ENCODE measurements around the gene TEX10. TPM values are rescaled to one million over a fixed set of nuclear protein-coding genes. Genes with fewer than 3 reads are reported as not detected.

The TEX10 gene
- total and polyA plus RNA-seq, 2 donors (not counting 1 experiment from before 2014, with no cell fraction given) = 23.6 to 24.9 TPM

DNA sequence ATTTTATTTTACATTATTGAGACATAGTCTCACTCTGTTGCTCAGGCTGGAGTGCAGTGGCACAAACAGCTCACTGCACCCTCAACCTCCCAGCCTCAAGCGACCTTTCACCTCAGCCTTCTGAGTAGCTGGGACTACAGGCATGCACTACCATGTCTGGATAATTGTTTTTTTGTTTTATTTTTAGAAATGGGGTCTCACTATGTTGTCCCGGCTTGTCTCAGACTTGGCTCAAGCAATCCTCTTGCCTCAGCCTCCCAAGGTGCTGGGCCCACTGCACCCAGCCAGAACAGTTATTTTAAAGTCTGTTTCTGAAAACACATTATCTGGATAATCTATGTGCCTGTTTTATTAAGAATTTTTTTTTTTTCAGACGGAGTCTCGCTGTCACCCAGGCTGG, 62.0 kb downstream of the TEX10 start:
- no peaks in the 10 kb centered on the region for H3K27me3 ChIP-seq (ENCODE audit: control insufficient read depth, insufficient read depth, low read length)
- H3K9ac ChIP-seq (ENCODE audit: insufficient read depth, low read length) = no peak overlapping the region
- no peak overlapping the region for H3K4me3 ChIP-seq (replicated peaks in 1 of 4; ENCODE audit: control extremely low read depth in 1 of 4, insufficient read depth in 1 of 4, low read depth in 3 of 4, low read length in 4 of 4)
- no peaks in the 10 kb centered on the region for H3K9me3 ChIP-seq (ENCODE audit: control insufficient read depth, insufficient read depth, low read depth, low read length)
- no peak overlapping the region for H3K27ac ChIP-seq (ENCODE audit: insufficient read depth, low read length)
- H2AFZ ChIP-seq (ENCODE audit: low read length) = no peak overlapping the region
- H4K20me1 ChIP-seq (ENCODE audit: control insufficient read depth, extremely low read depth, insufficient read depth, low read length) = no peaks in the 10 kb centered on the region
- DNase-seq (ENCODE audit: low read depth in 2 of 2) = no peak
- H3K36me3 ChIP-seq (ENCODE audit: control insufficient read depth, insufficient read depth, low read length) = peaks cover 4% of the 10 kb centered on the region
- no peak overlapping the region for H3K4me2 ChIP-seq (ENCODE audit: extremely low read depth, insufficient read depth, low read length)
- H3K4me1 ChIP-seq (ENCODE audit: control insufficient read depth, extremely low read depth, insufficient read depth, low read length) = no peaks in the 10 kb centered on the region
- TF ChIP-seq, protein P1, sequence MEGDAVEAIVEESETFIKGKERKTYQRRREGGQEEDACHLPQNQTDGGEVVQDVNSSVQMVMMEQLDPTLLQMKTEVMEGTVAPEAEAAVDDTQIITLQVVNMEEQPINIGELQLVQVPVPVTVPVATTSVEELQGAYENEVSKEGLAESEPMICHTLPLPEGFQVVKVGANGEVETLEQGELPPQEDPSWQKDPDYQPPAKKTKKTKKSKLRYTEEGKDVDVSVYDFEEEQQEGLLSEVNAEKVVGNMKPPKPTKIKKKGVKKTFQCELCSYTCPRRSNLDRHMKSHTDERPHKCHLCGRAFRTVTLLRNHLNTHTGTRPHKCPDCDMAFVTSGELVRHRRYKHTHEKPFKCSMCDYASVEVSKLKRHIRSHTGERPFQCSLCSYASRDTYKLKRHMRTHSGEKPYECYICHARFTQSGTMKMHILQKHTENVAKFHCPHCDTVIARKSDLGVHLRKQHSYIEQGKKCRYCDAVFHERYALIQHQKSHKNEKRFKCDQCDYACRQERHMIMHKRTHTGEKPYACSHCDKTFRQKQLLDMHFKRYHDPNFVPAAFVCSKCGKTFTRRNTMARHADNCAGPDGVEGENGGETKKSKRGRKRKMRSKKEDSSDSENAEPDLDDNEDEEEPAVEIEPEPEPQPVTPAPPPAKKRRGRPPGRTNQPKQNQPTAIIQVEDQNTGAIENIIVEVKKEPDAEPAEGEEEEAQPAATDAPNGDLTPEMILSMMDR (conservative IDR thresholded peaks at IDR 0.05 in 1 of 2, IDR thresholded peaks at IDR 0.05 in 1 of 2; ENCODE audit: low read depth in 1 of 2, low read length in 2 of 2) = no peak
- TF ChIP-seq EZH2 (IDR thresholded peaks at IDR 0.05; ENCODE audit: low read length, missing control alignments) = no peak
- H3K79me2 ChIP-seq (ENCODE audit: control insufficient read depth, insufficient read depth, low read length) = no peaks in the 10 kb centered on the region

DNA sequence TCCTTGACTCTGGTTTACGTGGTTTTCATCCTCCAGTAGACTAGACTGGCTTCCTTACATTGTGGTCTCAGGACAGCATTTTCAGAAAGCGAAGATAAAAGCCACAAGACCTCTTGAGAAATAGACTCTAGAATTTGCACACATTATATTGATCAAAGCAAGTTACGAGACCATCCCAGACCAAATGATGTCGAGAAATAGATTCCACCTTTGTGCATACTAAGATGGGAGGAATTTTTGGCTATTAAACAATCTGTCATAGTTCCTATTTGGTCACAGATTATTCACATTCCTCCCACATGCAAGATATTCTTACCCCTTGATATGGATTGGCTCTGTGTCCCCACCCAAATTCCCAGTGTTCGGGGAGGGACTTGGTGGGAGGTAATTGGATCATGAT, 65.6 kb downstream of the TEX10 start:
- Histone ChIP-seq H3K27ac (ENCODE audit: insufficient read depth, low read length) (no peak overlapping the region), H3K4me2 (ENCODE audit: extremely low read depth, insufficient read depth, low read length) (no peak overlapping the region), H3K9ac (ENCODE audit: insufficient read depth, low read length) (no peak overlapping the region), H3K79me2 (ENCODE audit: control insufficient read depth, insufficient read depth, low read length) (no peaks in the 10 kb centered on the region), H3K27me3 (ENCODE audit: control insufficient read depth, insufficient read depth, low read length) (no peaks in the 10 kb centered on the region), H3K4me1 (ENCODE audit: control insufficient read depth, extremely low read depth, insufficient read depth, low read length) (no peaks in the 10 kb centered on the region), H4K20me1 (ENCODE audit: control insufficient read depth, extremely low read depth, insufficient read depth, low read length) (no peaks in the 10 kb centered on the region), H2AFZ (ENCODE audit: low read length) (no peak overlapping the region), H3K9me3 (ENCODE audit: control insufficient read depth, insufficient read depth, low read depth, low read length) (no peaks in the 10 kb centered on the region), H3K4me3 (replicated peaks in 1 of 4; ENCODE audit: control extremely low read depth in 1 of 4, insufficient read depth in 1 of 4, low read depth in 3 of 4, low read length in 4 of 4) (no peak overlapping the region), H3K36me3 (ENCODE audit: control insufficient read depth, insufficient read depth, low read length) (peaks cover 2% of the 10 kb centered on the region)
- no peak for TF ChIP-seq EZH2 (IDR thresholded peaks at IDR 0.05; ENCODE audit: low read length, missing control alignments)
- TF ChIP-seq, protein P1 (conservative IDR thresholded peaks at IDR 0.05 in 1 of 2, IDR thresholded peaks at IDR 0.05 in 1 of 2; ENCODE audit: low read depth in 1 of 2, low read length in 2 of 2) = no peak
- DNase-seq (ENCODE audit: low read depth in 2 of 2) = peak in 1 of 2 donors; percentile 14

DNA sequence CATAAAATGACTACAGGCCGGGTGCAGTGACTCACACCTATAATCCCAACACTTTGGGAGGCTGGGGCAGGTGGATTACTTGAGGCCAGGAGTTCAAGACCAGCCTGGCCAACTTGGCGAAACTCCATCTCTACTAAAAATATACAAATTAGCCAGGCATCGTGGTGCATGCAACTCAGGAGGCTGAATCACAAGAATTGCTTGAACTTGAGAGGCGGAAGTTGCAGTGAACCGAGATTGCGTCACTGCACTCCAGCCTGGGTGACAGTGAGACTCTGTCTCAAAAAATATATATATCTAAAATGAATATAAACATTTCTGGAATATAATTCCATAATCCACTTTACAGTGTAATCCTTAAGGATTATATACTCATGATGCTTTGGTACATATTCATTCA, 66.5 kb downstream of the TEX10 start:
- no peaks in the 10 kb centered on the region for H4K20me1 ChIP-seq (ENCODE audit: control insufficient read depth, extremely low read depth, insufficient read depth, low read length)
- TF ChIP-seq, protein P1 (conservative IDR thresholded peaks at IDR 0.05 in 1 of 2, IDR thresholded peaks at IDR 0.05 in 1 of 2; ENCODE audit: low read depth in 1 of 2, low read length in 2 of 2) = no peak
- no peak for TF ChIP-seq EZH2 (IDR thresholded peaks at IDR 0.05; ENCODE audit: low read length, missing control alignments)
- no peak overlapping the region for H3K27ac ChIP-seq (ENCODE audit: insufficient read depth, low read length)
- no peaks in the 10 kb centered on the region for H3K9me3 ChIP-seq (ENCODE audit: control insufficient read depth, insufficient read depth, low read depth, low read length)
- no peak overlapping the region for H2AFZ ChIP-seq (ENCODE audit: low read length)
- H3K27me3 ChIP-seq (ENCODE audit: control insufficient read depth, insufficient read depth, low read length) = no peaks in the 10 kb centered on the region
- DNase-seq (ENCODE audit: low read depth in 2 of 2) = no peak
- H3K36me3 ChIP-seq (ENCODE audit: control insufficient read depth, insufficient read depth, low read length) = peaks cover 2% of the 10 kb centered on the region
- H3K4me3 ChIP-seq (replicated peaks in 1 of 4; ENCODE audit: control extremely low read depth in 1 of 4, insufficient read depth in 1 of 4, low read depth in 3 of 4, low read length in 4 of 4) = no peak overlapping the region
- H3K9ac ChIP-seq (ENCODE audit: insufficient read depth, low read length) = no peak overlapping the region
- no peak overlapping the region for H3K4me2 ChIP-seq (ENCODE audit: extremely low read depth, insufficient read depth, low read length)
- no peaks in the 10 kb centered on the region for H3K4me1 ChIP-seq (ENCODE audit: control insufficient read depth, extremely low read depth, insufficient read depth, low read length)
- H3K79me2 ChIP-seq (ENCODE audit: control insufficient read depth, insufficient read depth, low read length) = no peaks in the 10 kb centered on the region
